Suppressor macrophage (primary cell): ENCODE measurements around the gene SRPK2.
A peak's percentile ranks its signal among the peaks of the same experiment; 100 is the strongest.
"Not testable (repeated sequence)": the region's sequence is repeated elsewhere in the genome, so short reads cannot be mapped to it uniquely, and the experiment has no call there.

ENCODE experiments used
- DNase-seq, 4 experiments: peaks; one replicate each; pipeline ENCODE4 v3.0.0-alpha.2; 2020 to 2022
- total RNA-seq, 17 experiments: gene quantifications; one replicate each; lab custom pipeline; 2026; ENCODE audit warnings: mixed read lengths in 6 of 17, inconsistent platforms in 3 of 17; lab: John Stamatoyannopoulos, UW

The SRPK2 gene
- 45.5 to 87.4 (median 63.4) reads per million in 17 experiments for total RNA-seq

- peak; percentile 63 to 90 (median 76) for DNase-seq
These were observed at the start of gene SRPK2 for GRCh38 chr7:105388356-105389087. Gene SRPK2 (minus strand): TSS chr7:105388921.

- no peak for DNase-seq
These were observed 49.5 kb upstream of the SRPK2 start for GRCh38 chr7:105438254-105438653.

GRCh38 chr7:105437356-105437755 is 48.6 kb upstream of the SRPK2 start:
- DNase-seq, result not testable (repeated sequence)

GRCh38 chr7:105429746-105430612 is 41.3 kb upstream of the SRPK2 start:
- DNase-seq, result peak; percentile 37 to 62 (median 54)

- DNase-seq, result no peak
These were observed 38.0 kb upstream of the SRPK2 start for GRCh38 chr7:105426606-105427146.

GRCh38 chr7:105423987-105424386 is 35.3 kb upstream of the SRPK2 start:
- DNase-seq, result no peak

- DNase-seq, result no peak
These were observed 25.2 kb upstream of the SRPK2 start for GRCh38 chr7:105413887-105414437.

- DNase-seq, result not testable (repeated sequence)
These were observed 22.1 kb upstream of the SRPK2 start for GRCh38 chr7:105410774-105411173.

GRCh38 chr7:105409775-105410174 is 21.1 kb upstream of the SRPK2 start:
- DNase-seq, result not testable (repeated sequence)

GRCh38 chr7:105408791-105409410 is 20.2 kb upstream of the SRPK2 start:
- DNase-seq, result no peak

- DNase-seq, result no peak
These were observed 14.4 kb upstream of the SRPK2 start for GRCh38 chr7:105403128-105403527.

- DNase-seq, result no peak
These were observed 13.7 kb upstream of the SRPK2 start for GRCh38 chr7:105402221-105403095.

GRCh38 chr7:105399043-105399725 is 10.5 kb upstream of the SRPK2 start:
- DNase-seq, result peak in 2 of 4 experiments; percentile 21 to 27

- no peak for DNase-seq
These were observed 7.8 kb upstream of the SRPK2 start for GRCh38 chr7:105396566-105396965.

- no peak for DNase-seq
These were observed 2.7 kb upstream of the SRPK2 start for GRCh38 chr7:105391429-105391828.

GRCh38 chr7:105389889-105390288 is 1.2 kb upstream of the SRPK2 start:
- no peak for DNase-seq

- peak; percentile 41 to 76 (median 63) for DNase-seq
These were observed 448 bp upstream of the SRPK2 start for GRCh38 chr7:105389088-105389650.

- DNase-seq, result peak; percentile 24 to 70 (median 52)
These were observed 989 bp downstream of the SRPK2 start for GRCh38 chr7:105387508-105388355.

GRCh38 chr7:105377903-105378302 is 10.8 kb downstream of the SRPK2 start:
- DNase-seq, result no peak
